LHCN-M2 (cell line): Measurements from ENCODE around the gene TMEM74B. TPM values are rescaled to one million over a fixed set of nuclear protein-coding genes. Genes with fewer than 3 reads are reported as not detected.
"Not testable (repeated sequence)": the region's sequence is repeated elsewhere in the genome, so short reads cannot be mapped to it uniquely, and the experiment has no call there.

ENCODE experiments used
- DNase-seq: peaks from one replicate; pipeline ENCODE4 v3.0.0-alpha.2; 2012; ENCODE audit warnings: low read depth
- polyA plus RNA-seq: library from polyadenylated mRNA; unstranded; fragments of >200 nt; gene quantifications from one replicate; pipeline ENCODE4 v1.2.1, GENCODE V29; 2012; ENCODE audit warnings: missing spikeins
- total RNA-seq: library from RNA; depleted of rRNA; stranded (reverse); fragments of >200 nt; gene quantifications from 2 replicates; pipeline ENCODE4 v1.2.3, GENCODE V29; 2014; rRNA removed

The TMEM74B gene
- total RNA-seq, result 0.13 TPM in 1 of 2 replicates, not detected in the other
- polyA plus RNA-seq, result 0.15 TPM

- DNase-seq, result no peak
Measured at GRCh38 chr20:1184638-1185315, at the start of gene TMEM74B. Gene TMEM74B (minus strand): TSS chr20:1184981. CDS start chr20:1183801, 1,180 bp downstream.

- no peak for DNase-seq
Measured at GRCh38 chr20:1232286-1233111, 47.7 kb upstream of the TMEM74B start.

GRCh38 chr20:1229541-1229940 lies 44.8 kb upstream of the TMEM74B start:
- no peak for DNase-seq

- peak; percentile 52 for DNase-seq
Measured at GRCh38 chr20:1225783-1226654, 41.2 kb upstream of the TMEM74B start, which contains the start of gene RAD21L1. Gene RAD21L1 (plus strand): TSS chr20:1226044. CDS start chr20:1228454, 2,410 bp downstream.

- no peak for DNase-seq
Measured at GRCh38 chr20:1225263-1225782, 40.5 kb upstream of the TMEM74B start.

GRCh38 chr20:1224205-1224890 lies 39.6 kb upstream of the TMEM74B start:
- no peak for DNase-seq

- DNase-seq, result not testable (repeated sequence)
Measured at GRCh38 chr20:1222750-1223149, 38.0 kb upstream of the TMEM74B start.

- not testable (repeated sequence) for DNase-seq
Measured at GRCh38 chr20:1216527-1217427, 32.0 kb upstream of the TMEM74B start.

- no peak for DNase-seq
Measured at GRCh38 chr20:1215386-1216170, 30.8 kb upstream of the TMEM74B start.

- DNase-seq, result no peak
Measured at GRCh38 chr20:1214838-1215261, 30.1 kb upstream of the TMEM74B start.

GRCh38 chr20:1212607-1213396 lies 28.0 kb upstream of the TMEM74B start:
- peak; percentile 61 for DNase-seq

GRCh38 chr20:1212023-1212422 lies 27.2 kb upstream of the TMEM74B start:
- no peak for DNase-seq

GRCh38 chr20:1210501-1210900 lies 25.7 kb upstream of the TMEM74B start:
- no peak for DNase-seq

- DNase-seq, result no peak
Measured at GRCh38 chr20:1209447-1210387, 24.9 kb upstream of the TMEM74B start.

GRCh38 chr20:1207293-1207878 lies 22.6 kb upstream of the TMEM74B start:
- no peak for DNase-seq

- DNase-seq, result no peak
Measured at GRCh38 chr20:1206366-1207148, 21.8 kb upstream of the TMEM74B start.
